CD4-positive, alpha-beta memory T cell (primary cell): Measurements from ENCODE around the gene TBC1D5. TPM values are rescaled to one million over a fixed set of nuclear protein-coding genes. Genes with fewer than 3 reads are reported as not detected.

ENCODE experiments used
- CTCF ChIA-PET: fragments of 350-600 bp; sonication (Branson Sonifier 250); formaldehyde crosslinking; loops from one replicate; lab custom pipeline; 2021; ENCODE audit warnings: inconsistent platforms; ENCODE audit not compliant: partially characterized antibody; lab: Charles Lee
- POLR2A ChIA-PET: fragments of 350-600 bp; sonication (Branson Sonifier 250); formaldehyde crosslinking; loops from one replicate; lab custom pipeline; 2021; ENCODE audit not compliant: partially characterized antibody; lab: Charles Lee
- DNase-seq, 5 donors: peaks; one replicate each; pipeline versions ENCODE4 v3.0.0 to v3.0.0-alpha.2; 2020 to 2022; ENCODE audit warnings: mixed read lengths in 1 of 5
- H3K27ac ChIP-seq: one replicate; pipeline ENCODE4 v1.7.0; 2013; ENCODE audit warnings: low read depth, low read length
- H3K27me3 ChIP-seq: 2 replicates; pipeline ENCODE4 v1.7.0; 2013; ENCODE audit warnings: mild to moderate bottlenecking, low read length, moderate library complexity; ENCODE audit not compliant: insufficient read depth
- H3K36me3 ChIP-seq: 2 replicates; pipeline ENCODE4 v1.7.0; 2013; ENCODE audit warnings: mild to moderate bottlenecking, low read length, moderate library complexity; ENCODE audit not compliant: insufficient read depth
- H3K4me1 ChIP-seq: 2 replicates; pipeline ENCODE4 v1.7.0; 2013; ENCODE audit warnings: mild to moderate bottlenecking, low read length, moderate library complexity; ENCODE audit not compliant: insufficient read depth
- H3K4me3 ChIP-seq, 2 donors: one replicate each; pipeline ENCODE4 v1.7.0; 2013; ENCODE audit warnings: low read length in 2 of 2, mild to moderate bottlenecking in 1 of 2
- H3K9me3 ChIP-seq, 2 donors: one replicate each; pipeline ENCODE4 v1.7.0; 2013; ENCODE audit warnings: low read length in 2 of 2, control low read depth in 1 of 2; ENCODE audit not compliant: control insufficient read depth in 1 of 2
- H3K27ac Mint-ChIP-seq, 7 donors: one replicate each; pipeline ENCODE4 v1.8.0; 2020 to 2021; ENCODE audit warnings: mixed read lengths in 7 of 7, mild to moderate bottlenecking in 6 of 7, inconsistent platforms in 3 of 7, moderate library complexity in 3 of 7
- H3K27me3 Mint-ChIP-seq, 2 donors: one replicate each; pipeline ENCODE4 v1.8.0; 2020 to 2021; ENCODE audit warnings: mixed read lengths in 2 of 2
- H3K36me3 Mint-ChIP-seq, 2 donors: one replicate each; pipeline ENCODE4 v1.8.0; 2020 to 2021; ENCODE audit warnings: mixed read lengths in 2 of 2, inconsistent platforms in 1 of 2, mild to moderate bottlenecking in 1 of 2
- H3K4me1 Mint-ChIP-seq, 4 donors: one replicate each; pipeline ENCODE4 v1.8.0; 2020 to 2021; ENCODE audit warnings: mixed read lengths in 4 of 4, mild to moderate bottlenecking in 1 of 4
- H3K4me3 Mint-ChIP-seq, 8 donors: one replicate each; pipeline ENCODE4 v1.8.0; 2020 to 2021; ENCODE audit warnings: mixed read lengths in 8 of 8, mild to moderate bottlenecking in 7 of 8, moderate library complexity in 6 of 8, inconsistent platforms in 3 of 8
- H3K9me3 Mint-ChIP-seq, 8 donors: one replicate each; pipeline ENCODE4 v1.8.0; 2020 to 2021; ENCODE audit warnings: mixed read lengths in 8 of 8, mild to moderate bottlenecking in 5 of 8, inconsistent platforms in 3 of 8, moderate library complexity in 1 of 8
- intact Hi-C: fragments of 100-400 bp; cut with micrococcal nuclease; formaldehyde crosslinking; loops from one replicate; pipeline ENCODE4 v1.15.1; 2023
- polyA plus RNA-seq, 2 donors: library from polyadenylated mRNA; unstranded; fragments of 300-500 nt; fragmentation: Illumina TruSeq; gene quantifications; one replicate each; pipeline ENCODE4 v1.2.3, GENCODE V29; 2021
- total RNA-seq, 2 experiments: library from RNA; stranded (reverse); gene quantifications; one replicate each; pipeline ENCODE4 v1.2.3, GENCODE V29; 2021

TBC1D5 gene
- total and polyA plus RNA-seq, 4 experiments from 2014 or later = 21.2 to 52.2 (median 43.3) TPM

DNA sequence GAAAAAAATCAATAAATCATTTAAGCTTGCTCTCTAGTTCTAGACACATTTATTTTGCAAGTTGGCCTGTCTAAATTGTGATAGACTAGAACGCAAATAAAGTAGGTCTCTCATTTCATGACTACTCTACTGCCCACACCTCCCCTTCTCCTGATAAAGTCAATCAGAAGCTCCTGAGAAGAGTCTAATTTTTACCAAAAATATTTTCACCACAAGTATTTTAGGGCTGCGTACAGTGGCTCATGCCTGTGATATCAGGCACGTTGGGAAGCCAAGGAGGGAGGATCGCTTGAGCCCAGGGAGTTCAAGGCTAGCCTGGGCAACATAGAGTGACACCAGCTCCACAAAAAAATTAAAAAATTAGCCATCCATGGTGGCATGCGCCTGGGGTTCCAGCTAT, 136.5 kb downstream of the TBC1D5 start:
- Mint-ChIP-seq H3K4me1 (peaks cover 0 to 11% (median 3%) of the 10 kb centered on the region in 4 donors), H3K27me3 (no peaks in the 10 kb centered on the region), H3K27ac (no peak overlapping the region), H3K36me3 (peaks cover 15 to 19% of the 10 kb centered on the region in 2 donors), H3K9me3 (peaks cover 0 to 9% (median 3%) of the 10 kb centered on the region in 8 donors), H3K4me3 (no peak overlapping the region)
- Histone ChIP-seq H3K27ac (no peak overlapping the region), H3K27me3 (no peaks in the 10 kb centered on the region), H3K9me3 (no peaks in the 10 kb centered on the region), H3K4me1 (no peaks in the 10 kb centered on the region), H3K36me3 (no peaks in the 10 kb centered on the region), H3K4me3 (no peak overlapping the region)
- no peak for DNase-seq
- POLR2A ChIA-PET = no interaction called here
- intact Hi-C loops = no loop called here
- CTCF ChIA-PET = no interaction called here

DNA sequence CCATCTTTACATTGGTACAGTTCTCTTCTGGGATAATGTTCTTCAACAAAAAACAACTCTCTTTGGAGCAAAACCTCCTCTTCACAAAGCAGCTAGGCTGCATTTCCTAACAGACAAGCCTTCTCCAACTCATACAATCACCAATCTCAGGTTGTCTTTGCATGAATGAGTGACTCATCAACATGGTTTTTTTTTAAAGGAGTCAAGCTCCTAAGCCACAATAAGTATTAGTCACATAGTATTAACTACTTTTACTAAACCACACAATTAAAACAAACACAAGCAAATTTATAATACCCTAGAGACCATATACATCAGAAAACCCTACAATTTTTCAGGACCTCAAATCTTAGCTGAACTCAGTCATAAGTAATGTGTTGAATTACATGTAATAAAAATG, 137.4 kb downstream of the TBC1D5 start:
- no peak for DNase-seq
- Histone ChIP-seq H3K4me3 (no peak overlapping the region), H3K27me3 (no peaks in the 10 kb centered on the region), H3K27ac (no peak overlapping the region), H3K9me3 (no peaks in the 10 kb centered on the region), H3K36me3 (no peaks in the 10 kb centered on the region), H3K4me1 (no peaks in the 10 kb centered on the region)
- Mint-ChIP-seq H3K4me1 (peaks cover 0 to 11% (median 4%) of the 10 kb centered on the region in 4 donors), H3K9me3 (peaks cover 0 to 9% (median 3%) of the 10 kb centered on the region in 8 donors), H3K27ac (peak overlapping the region in 1 of 7 donors; percentile 25), H3K27me3 (no peaks in the 10 kb centered on the region), H3K36me3 (peaks cover 15 to 21% of the 10 kb centered on the region in 2 donors), H3K4me3 (no peak overlapping the region)
- ChIA-PET POLR2A (no interaction called here), CTCF (no interaction called here)
- intact Hi-C loops = no loop called here

DNA sequence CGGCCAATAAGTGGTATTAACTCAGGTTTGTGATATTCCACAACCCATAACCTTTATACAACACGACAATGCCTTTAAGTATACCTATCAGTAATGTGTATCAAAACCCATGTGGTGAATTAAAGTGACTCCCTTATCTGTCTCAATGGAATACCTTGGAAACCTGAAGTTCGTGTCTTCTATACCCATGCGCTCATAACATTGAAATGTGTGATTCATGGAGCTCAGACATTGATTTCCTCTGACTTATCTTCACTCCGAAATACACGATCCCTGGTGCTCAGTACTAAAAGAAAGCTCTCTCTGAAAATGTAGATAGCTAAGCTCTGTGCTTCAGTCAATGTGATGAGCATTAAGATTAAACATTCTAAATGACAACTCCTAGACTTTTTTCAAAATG, 140.3 kb downstream of the TBC1D5 start:
- Histone ChIP-seq H3K4me1 (no peaks in the 10 kb centered on the region), H3K27ac (no peak overlapping the region), H3K27me3 (no peaks in the 10 kb centered on the region), H3K9me3 (no peaks in the 10 kb centered on the region), H3K36me3 (no peaks in the 10 kb centered on the region), H3K4me3 (no peak overlapping the region)
- Mint-ChIP-seq H3K4me1 (peaks cover 0 to 19% (median 8%) of the 10 kb centered on the region in 4 donors), H3K9me3 (peaks cover 0 to 15% (median 5%) of the 10 kb centered on the region in 8 donors), H3K4me3 (no peak overlapping the region), H3K36me3 (peaks cover 15 to 28% of the 10 kb centered on the region in 2 donors), H3K27ac (no peak overlapping the region), H3K27me3 (no peaks in the 10 kb centered on the region)
- POLR2A ChIA-PET = no interaction called here
- CTCF ChIA-PET = interaction anchor here (0.7 kb wide), 1 partner anchor 190 kb away, joined by 3 read pairs; no protein-coding TSS in a partner anchor
- DNase-seq = no peak
- intact Hi-C loops = no loop called here

DNA sequence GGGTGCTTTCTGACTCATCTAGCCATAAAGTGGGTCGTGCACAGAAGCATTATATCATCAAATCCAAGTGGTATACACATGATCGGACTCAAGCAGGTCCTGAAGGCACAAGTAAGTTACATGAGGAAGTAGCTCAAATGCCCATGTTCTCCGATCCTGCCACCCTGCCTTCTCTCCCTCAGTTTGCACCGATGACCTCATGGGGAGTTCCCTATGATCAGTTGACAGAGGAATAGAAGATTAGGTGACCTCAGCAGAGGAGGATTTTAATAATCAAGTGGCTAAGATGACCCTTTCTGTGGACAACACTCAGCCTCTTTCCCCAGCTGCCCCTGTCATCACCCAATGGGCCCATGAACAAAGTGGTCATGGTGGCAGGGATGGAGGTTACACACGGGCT, 149.5 kb downstream of the TBC1D5 start:
- Histone ChIP-seq H3K27ac (no peak overlapping the region), H3K27me3 (no peaks in the 10 kb centered on the region), H3K4me3 (no peak overlapping the region), H3K9me3 (no peaks in the 10 kb centered on the region), H3K36me3 (no peaks in the 10 kb centered on the region), H3K4me1 (no peaks in the 10 kb centered on the region)
- ChIA-PET POLR2A (no interaction called here), CTCF (no interaction called here)
- H3K9me3 Mint-ChIP-seq = peaks cover 6 to 40% (median 19%) of the 10 kb centered on the region in 8 donors
- intact Hi-C loops = no loop called here
- H3K27me3 Mint-ChIP-seq = no peaks in the 10 kb centered on the region
- no peak for DNase-seq
- peaks cover 47 to 50% of the 10 kb centered on the region in 2 donors for H3K36me3 Mint-ChIP-seq
- no peak overlapping the region for H3K27ac Mint-ChIP-seq
- no peak overlapping the region for H3K4me3 Mint-ChIP-seq
- peaks cover 0 to 5% (median 2%) of the 10 kb centered on the region in 4 donors for H3K4me1 Mint-ChIP-seq

DNA sequence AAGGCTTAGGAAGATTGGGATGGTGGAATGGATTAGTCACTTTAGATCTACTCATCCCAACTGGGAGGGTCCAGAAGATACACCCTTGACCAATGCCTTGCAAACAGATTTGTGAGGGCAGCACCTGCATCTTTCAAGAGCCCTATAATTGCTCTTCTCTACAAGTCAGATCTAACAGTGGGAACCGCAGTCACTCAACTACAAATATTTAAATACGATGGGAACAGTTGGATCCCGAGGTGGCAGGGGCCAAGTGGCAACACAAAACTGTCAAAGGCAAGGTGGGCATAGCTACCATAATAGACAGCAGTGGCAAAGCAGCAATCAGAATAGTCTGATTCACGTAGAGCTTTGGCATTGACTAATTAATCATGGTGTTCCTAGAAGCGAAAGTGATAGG, 152.0 kb downstream of the TBC1D5 start:
- POLR2A ChIA-PET = no interaction called here
- H3K4me1 ChIP-seq = no peaks in the 10 kb centered on the region
- no peak overlapping the region for H3K27ac ChIP-seq
- no peaks in the 10 kb centered on the region for H3K36me3 ChIP-seq
- no peak for DNase-seq
- H3K36me3 Mint-ChIP-seq = peaks cover 52 to 55% of the 10 kb centered on the region in 2 donors
- no peaks in the 10 kb centered on the region for H3K9me3 ChIP-seq
- H3K4me1 Mint-ChIP-seq = peaks cover 0 to 11% (median 3%) of the 10 kb centered on the region in 4 donors
- no peaks in the 10 kb centered on the region for H3K27me3 Mint-ChIP-seq
- H3K4me3 Mint-ChIP-seq = no peak overlapping the region
- H3K27ac Mint-ChIP-seq = no peak overlapping the region
- H3K4me3 ChIP-seq = no peak overlapping the region
- intact Hi-C loops = no loop called here
- H3K27me3 ChIP-seq = no peaks in the 10 kb centered on the region
- CTCF ChIA-PET = no interaction called here
- peaks cover 6 to 40% (median 19%) of the 10 kb centered on the region in 8 donors for H3K9me3 Mint-ChIP-seq

DNA sequence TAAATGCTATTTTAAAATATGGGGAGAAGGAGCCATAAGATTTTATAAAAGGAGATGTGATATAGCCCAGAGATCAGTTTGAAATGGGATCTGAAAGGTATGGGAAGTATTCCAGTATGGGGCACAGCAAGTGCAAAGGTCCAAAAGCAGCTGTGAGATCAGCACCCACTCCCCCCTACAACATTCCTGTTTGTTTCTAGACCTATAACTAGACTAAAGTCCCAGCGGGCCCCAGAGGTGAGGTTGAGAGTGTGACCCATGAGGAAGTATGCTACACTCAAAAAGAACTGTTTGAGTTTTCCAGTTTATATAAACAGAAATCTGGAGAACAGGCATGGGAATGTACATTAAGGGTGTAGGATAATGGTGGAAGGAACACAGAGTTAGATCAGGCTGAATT, 152.5 kb downstream of the TBC1D5 start:
- ChIA-PET POLR2A (no interaction called here), CTCF (no interaction called here)
- intact Hi-C loops = no loop called here
- Histone ChIP-seq H3K4me1 (no peaks in the 10 kb centered on the region), H3K9me3 (no peaks in the 10 kb centered on the region), H3K27ac (no peak overlapping the region), H3K36me3 (no peaks in the 10 kb centered on the region), H3K4me3 (no peak overlapping the region), H3K27me3 (no peaks in the 10 kb centered on the region)
- no peak for DNase-seq
- H3K4me1 Mint-ChIP-seq = peaks cover 0 to 13% (median 3%) of the 10 kb centered on the region in 4 donors
- no peaks in the 10 kb centered on the region for H3K27me3 Mint-ChIP-seq
- H3K27ac Mint-ChIP-seq = no peak overlapping the region
- H3K4me3 Mint-ChIP-seq = no peak overlapping the region
- H3K9me3 Mint-ChIP-seq = peaks cover 6 to 40% (median 19%) of the 10 kb centered on the region in 8 donors
- H3K36me3 Mint-ChIP-seq = peaks cover 52 to 55% of the 10 kb centered on the region in 2 donors

DNA sequence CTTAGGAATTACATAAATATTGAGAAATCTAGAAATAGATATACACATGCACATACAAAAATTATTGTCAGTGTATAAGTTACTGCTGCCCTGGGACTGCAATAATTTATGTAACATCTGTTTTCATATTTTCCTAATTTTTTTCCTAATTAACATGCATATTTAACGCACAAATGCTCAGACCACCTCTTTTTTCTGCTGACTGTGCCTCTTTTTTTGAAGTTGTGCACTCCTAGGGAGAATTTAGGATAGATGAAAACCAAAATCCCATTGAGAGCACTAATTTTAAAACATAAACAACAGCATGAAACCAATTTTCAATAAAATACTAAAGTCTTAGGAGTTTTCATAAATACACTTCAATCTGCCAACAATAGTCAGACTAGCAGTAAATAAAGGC, 154.0 kb downstream of the TBC1D5 start:
- H3K4me3 ChIP-seq = no peak overlapping the region
- H3K9me3 ChIP-seq = no peaks in the 10 kb centered on the region
- POLR2A ChIA-PET = no interaction called here
- no peak overlapping the region for H3K4me3 Mint-ChIP-seq
- peaks cover 0 to 13% (median 2%) of the 10 kb centered on the region in 4 donors for H3K4me1 Mint-ChIP-seq
- DNase-seq = no peak
- peaks cover 43 to 46% of the 10 kb centered on the region in 2 donors for H3K36me3 Mint-ChIP-seq
- no peak overlapping the region for H3K27ac Mint-ChIP-seq
- no peak overlapping the region for H3K27ac ChIP-seq
- H3K4me1 ChIP-seq = no peaks in the 10 kb centered on the region
- intact Hi-C loops = no loop called here
- H3K36me3 ChIP-seq = no peaks in the 10 kb centered on the region
- no peaks in the 10 kb centered on the region for H3K27me3 Mint-ChIP-seq
- no peaks in the 10 kb centered on the region for H3K27me3 ChIP-seq
- H3K9me3 Mint-ChIP-seq = peaks cover 4 to 37% (median 19%) of the 10 kb centered on the region in 8 donors
- CTCF ChIA-PET = no interaction called here
